ENCODE results near the gene ZDHHC22.

The ZDHHC22 gene

GRCh38 chr14:77102154-77102553 is 39.4 kb downstream of the ZDHHC22 start:
- DNase-seq = no peak

GRCh38 chr14:77100961-77101360 is 40.6 kb downstream of the ZDHHC22 start:
- DNase-seq = no peak

GRCh38 chr14:77099425-77100167 is 42.0 kb downstream of the ZDHHC22 start:
- peak; percentile 12 for DNase-seq

DNA sequence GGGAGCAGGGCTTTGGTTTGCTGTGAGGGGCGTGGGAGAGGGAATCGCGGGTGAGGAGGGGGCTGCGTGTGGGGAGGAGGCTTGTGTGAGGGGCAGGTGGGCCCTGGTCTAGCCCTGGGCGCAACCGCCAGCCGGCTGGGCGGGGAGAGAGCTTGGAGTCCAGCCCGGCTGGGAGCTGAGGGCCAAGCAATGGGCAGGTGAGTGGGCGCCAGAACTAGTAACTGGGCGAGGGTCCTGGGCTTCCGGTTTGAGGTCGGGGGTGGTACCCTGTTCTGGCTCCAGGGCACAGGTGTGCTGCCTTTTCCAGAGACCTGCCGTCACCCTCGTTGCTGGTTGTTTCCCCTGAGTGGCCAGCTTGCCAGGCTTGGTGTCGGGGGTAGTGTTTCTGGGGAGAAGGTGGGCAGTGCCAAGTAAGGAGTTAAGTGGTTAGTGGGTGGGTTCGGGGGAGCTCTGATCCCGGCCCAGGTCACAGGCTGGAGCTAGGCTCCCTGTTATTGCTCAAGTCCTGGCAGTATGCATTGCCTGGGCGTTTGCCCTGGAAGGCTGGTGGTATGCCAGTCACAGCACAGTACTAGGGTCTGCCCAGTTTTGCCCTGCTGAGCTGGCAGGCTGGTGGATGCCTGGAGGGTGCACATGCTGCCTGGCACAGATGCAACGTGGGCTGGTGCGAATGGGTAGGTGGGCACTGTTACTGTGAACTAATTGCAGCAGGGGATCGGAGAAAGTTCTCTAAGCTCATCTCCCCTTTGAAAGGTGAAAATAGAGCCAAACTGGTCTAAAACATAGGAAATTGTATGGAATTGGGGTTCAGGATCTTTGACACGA is 42.9 kb downstream of the ZDHHC22 start:
- DNase-seq = no peak

- peak; percentile 100 for DNase-seq
Measured at GRCh38 chr14:77097700-77098528, 43.7 kb downstream of the ZDHHC22 start, which contains the start of gene CIPC. TSS of gene CIPC (plus strand) at chr14:77098258. CDS start at chr14:77105709, 7,451 bp downstream.

DNA sequence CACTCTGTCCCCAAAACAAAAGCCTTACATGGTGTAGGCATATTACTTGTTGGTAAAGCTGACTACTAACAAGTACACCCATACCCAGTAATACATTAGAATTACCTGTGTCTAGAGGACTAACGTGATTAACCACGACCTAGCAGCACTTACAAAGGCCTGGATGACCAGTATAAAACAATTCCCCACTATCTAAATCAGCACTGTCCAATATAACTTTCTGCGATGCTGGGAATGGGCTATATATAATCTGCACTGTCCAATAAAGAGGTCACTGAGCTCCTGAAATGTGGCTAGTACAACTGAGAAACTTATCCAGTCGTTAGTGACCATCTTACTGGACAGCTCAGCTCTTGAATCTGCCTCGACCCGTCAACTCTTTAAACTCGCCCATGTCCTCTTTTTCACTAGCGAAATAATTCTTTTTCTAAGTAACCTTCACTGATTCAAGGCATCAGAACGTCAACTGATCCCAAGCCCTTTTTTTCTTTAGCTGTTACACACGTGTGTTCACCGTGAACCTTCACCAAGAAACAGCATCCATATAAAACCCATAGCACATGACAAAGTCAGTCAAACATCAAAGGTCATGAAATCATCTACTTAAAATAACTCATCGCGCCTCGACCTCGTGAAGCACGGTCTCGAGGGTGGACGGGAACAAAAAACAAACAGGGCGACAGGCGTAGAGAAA is 44.4 kb downstream of the ZDHHC22 start:
- DNase-seq = no peak

DNA sequence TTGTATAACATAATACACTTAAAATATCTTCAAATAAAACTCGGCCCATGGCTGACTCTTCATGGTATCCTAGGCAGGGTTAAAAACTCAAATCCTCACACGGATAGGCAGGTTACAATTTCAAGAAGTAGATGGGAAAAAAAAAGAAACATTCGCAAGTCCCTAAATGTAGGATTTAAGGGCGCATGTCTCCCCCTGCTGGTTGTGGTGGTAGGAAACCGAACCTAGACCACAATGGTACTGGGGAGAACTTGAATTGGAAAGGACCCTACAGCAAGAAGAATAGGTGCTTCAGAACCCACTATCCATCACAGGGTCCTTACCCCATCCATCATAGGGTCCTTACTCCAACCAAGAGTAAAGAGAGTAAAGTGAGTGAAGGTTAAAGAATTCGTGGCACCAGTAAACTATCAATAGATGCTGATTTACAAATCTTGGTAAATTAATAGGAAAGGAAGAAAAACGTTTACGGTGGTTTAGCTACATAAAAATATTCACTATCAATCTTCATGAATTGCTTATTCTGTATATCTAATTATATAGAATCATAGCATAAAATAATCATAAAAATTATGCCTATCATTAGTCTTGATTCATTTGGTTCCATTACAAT is 46.8 kb downstream of the ZDHHC22 start:
- peak; percentile 80 for DNase-seq

DNA sequence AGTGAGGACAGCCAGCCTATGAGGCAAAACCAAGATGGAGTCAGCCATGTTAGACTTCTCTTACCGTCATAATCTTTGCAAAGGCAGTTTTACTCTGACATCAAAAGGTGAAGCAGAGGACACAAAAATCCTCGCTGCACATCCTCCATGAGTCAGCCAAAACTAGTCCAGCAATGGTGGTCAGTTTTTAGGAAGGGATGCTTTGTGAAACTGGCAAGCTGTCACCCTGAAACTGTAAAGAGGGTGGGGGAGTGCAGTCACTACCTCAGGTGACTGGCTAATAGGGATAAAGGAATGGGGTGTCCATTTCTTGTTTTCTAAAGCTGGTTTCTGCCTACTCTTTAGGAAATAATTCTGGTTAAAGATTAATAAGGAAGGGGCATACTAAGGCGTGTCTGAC is 48.9 kb downstream of the ZDHHC22 start:
- no peak for DNase-seq

DNA sequence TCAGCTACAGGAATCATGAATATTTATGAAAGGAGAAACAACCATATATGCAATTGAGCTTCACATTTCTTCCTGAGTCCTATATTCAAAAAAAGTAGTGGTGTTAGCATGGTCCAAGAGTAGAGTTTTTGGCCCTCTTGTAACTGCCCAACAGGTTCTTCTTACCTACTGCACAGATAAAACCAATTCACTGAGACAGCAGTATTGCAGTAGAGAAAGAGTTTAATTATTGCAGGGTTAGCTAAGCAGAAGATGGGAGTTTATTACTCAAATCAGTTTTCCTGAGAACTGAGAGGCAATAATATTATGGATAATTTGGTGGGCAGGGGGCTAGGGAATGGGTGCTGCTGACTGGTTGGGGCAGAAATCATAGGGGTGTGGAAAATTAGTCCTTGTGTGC is 50.1 kb downstream of the ZDHHC22 start:
- no peak for DNase-seq

- DNase-seq = no peak
Measured at GRCh38 chr14:77088645-77089044, 52.9 kb downstream of the ZDHHC22 start.

- peak; percentile 68 for DNase-seq
Measured at GRCh38 chr14:77088219-77088618, 53.4 kb downstream of the ZDHHC22 start.

GRCh38 chr14:77087631-77088030 is 54.0 kb downstream of the ZDHHC22 start:
- no peak for DNase-seq

GRCh38 chr14:77086951-77087350 is 54.6 kb downstream of the ZDHHC22 start:
- no peak for DNase-seq

DNA sequence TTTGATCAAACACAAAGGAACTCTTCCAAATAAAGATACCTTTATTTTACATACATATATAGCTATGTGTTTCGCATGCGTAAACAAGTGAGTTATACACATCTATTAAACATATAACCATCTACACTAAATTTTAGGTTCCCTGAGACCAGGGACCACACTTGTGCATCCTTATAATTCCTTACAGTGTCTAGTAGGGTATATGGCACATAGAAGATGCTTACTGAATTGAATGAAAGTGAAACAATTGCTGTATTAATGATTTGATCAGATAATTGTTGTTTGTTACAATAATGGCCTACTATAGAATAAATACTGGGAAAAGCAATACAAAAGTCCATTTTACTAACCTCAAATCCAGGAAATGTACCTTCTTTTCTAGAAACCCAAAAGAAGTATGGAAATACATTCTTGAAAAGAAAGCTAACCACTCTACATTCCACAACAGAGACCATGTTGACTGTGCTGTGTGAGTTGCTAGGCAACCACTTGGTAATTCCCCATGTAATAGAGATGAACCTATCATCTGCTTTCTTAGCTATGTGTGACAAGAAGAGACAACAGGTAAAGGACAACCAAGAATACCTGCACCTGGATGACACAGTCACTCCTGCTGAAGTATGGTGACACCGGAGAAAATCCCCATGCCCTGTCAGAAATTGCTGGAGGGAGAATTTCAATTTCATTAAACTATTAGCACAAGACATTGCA is 55.4 kb downstream of the ZDHHC22 start:
- DNase-seq = no peak

GRCh38 chr14:77085538-77085937 is 56.1 kb downstream of the ZDHHC22 start:
- DNase-seq = no peak

GRCh38 chr14:77084985-77085384 is 56.6 kb downstream of the ZDHHC22 start:
- DNase-seq = no peak

DNA sequence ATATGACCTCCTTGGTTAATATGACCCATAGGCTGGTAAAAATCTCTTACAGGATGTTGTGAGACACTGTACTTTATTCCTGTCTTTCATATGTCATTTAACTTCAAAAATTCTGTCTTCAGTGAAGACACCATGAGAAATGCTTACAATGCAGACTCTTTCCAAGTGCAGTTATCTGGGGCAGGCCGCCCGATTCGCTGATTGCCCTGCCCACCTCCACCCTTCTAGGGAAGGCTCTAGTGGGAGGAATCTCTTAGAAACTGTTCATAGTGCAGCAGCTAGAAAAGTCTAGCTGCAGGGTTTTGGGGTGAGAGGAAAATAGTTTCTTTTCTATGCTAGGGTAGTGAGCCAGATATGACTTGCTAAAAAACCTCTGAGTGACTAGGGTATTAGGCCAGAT is 58.5 kb downstream of the ZDHHC22 start:
- DNase-seq = no peak

GRCh38 chr14:77082356-77082755 is 59.2 kb downstream of the ZDHHC22 start:
- no peak for DNase-seq
